HG02763 (cell line): ENCODE results near the gene CYP4F3.
"Not testable (repeated sequence)": the region's sequence is repeated elsewhere in the genome, so short reads cannot be mapped to it uniquely, and the experiment has no call there.

ENCODE experiments used
- ATAC-seq: cut with Tn5 transposase; IDR thresholded peaks from one replicate; pipeline ENCODE4 v1.9.1; 2021; ENCODE audit warnings: mild to moderate bottlenecking, moderate library complexity; ENCODE audit not compliant: unreplicated experiment

The CYP4F3 gene

GRCh38 chr19:15629003-15629880, 11.5 kb upstream of the CYP4F3 start:
- ATAC-seq: no peak

- ATAC-seq: no peak
These were observed 8.9 kb upstream of the CYP4F3 start for GRCh38 chr19:15631817-15632216.

DNA sequence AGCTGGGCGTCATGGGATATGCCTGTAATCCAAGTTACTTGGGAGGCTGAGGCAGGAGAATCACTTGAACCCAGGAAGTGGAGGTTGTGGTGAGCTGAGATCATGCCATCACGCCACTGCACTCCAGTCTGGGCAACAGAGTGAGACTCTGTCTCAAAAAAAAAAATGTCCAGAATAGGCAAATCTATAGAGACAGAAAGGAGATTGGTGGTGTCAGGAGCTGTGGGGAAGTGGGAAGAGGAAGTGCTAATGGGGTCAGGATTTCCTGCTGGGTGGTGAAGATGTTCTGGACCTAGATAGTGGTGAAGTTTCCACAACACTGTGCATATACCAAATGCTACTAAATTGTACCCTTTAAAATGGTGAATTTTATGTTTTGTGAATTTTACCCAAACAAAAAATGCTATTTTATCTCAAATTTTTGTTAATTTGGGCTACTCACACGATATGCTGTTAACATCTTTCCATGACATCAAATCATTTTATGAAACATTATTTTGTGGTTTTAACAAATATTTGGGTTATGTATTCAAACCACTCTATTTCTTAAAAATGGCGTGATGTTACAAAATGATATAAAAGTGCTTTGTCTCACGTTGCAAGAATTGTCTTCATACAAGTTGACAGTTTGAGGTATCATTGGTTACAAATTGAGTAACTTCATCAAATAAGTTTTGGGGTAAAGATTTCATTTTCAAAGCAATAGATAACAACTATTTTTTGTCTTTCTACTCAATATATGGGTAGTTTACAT, 7.4 kb upstream of the CYP4F3 start:
- no peak for ATAC-seq

DNA sequence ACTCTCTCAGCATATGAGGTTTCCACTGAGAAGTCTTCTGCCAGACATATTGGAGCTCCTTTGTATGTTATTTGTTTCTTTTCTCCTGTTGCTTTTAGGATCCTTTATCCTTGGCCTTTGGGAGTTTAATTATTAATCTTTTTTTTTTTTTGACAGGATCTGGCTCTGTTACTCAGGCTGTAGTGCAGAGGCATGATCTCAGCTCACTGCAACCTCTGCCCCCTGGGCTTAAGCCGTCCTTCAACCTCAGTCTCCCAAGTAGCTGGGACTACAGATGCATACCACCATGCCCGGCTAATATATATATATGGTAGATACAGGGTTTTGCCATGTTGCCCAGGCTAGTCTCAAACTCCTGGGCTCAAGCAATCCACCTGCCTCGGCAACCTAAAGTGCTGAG, 6.6 kb upstream of the CYP4F3 start:
- ATAC-seq: no peak

GRCh38 chr19:15635016-15635805, 5.5 kb upstream of the CYP4F3 start:
- no peak for ATAC-seq

DNA sequence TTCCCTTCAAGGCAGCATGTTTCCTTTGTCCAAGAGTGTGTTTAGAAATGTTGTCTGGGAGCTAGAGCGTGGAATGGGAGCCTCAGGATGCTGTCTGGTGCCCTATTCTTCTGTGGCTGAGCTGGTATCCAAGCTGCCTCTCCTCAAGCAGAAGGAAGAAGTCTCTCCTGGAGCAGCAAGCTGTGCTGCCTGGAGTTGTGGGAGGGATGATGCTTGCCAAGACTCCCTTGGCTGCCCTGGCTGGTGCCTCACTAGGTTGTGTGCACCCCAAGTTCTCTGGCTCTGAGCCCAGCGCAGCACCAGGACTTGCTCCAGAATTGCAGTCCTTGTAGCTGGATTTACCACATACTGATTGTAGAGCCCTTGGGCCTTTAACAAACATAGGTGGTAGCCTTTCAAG, 4.7 kb upstream of the CYP4F3 start:
- no peak for ATAC-seq

GRCh38 chr19:15639596-15639995, 1.1 kb upstream of the CYP4F3 start:
- no peak for ATAC-seq

DNA sequence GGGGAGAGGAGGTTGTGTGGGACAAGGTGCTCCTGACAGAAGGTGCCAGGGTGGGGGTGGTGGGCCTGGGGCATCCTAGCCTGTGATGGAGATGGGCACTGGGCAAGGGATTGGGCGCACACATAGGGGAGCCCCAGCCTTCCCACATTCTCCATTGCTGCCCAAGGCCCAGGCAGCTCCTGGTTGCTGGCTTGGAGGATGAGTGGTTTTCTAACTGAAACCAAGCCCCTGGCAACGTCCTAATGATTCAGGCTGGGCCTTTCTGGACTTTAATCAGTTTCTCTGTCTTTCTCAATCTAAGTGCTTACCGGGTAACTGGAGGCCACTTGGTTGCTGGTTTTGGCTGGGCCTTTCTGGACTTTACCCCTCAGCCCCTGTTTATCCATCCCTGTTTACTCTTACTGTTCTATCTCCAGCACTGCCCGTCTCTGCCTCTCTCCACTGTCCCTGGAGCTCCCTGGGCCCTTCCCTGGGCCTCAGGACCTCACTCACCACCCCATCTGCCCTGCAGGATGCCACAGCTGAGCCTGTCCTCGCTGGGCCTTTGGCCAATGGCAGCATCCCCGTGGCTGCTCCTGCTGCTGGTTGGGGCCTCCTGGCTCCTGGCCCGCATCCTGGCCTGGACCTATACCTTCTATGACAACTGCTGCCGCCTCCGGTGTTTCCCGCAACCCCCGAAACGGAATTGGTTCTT, 354 bp downstream of the CYP4F3 start:
- no peak for ATAC-seq

DNA sequence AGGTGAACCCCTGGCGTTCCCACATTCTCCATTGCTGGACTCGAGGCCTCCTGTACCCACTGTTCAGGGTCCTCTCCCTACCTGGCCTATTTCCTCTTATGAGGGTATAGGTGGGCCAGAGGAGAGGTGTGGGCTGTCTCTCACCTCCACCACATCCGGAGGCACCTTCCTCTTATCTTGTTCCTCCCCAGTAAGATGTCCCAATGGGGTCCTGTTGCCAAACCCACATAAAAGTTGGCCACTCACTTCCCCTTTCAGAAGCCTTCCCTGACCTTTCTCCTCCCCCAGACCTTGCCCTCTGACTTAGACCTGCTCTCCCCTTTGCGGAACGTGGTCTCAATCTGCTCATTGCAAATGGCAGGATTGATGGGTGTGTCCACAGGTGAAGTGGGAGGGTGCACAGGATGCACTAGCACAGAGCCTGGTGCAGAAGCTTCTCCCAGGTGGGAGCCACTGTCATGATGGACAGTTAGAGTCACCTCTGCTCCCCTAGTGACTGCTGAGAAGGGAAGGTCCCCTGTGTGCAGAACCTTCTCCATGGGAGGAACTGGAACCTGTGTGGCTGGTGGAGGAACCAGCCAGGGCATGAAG, 1.3 kb downstream of the CYP4F3 start:
- ATAC-seq: no peak

DNA sequence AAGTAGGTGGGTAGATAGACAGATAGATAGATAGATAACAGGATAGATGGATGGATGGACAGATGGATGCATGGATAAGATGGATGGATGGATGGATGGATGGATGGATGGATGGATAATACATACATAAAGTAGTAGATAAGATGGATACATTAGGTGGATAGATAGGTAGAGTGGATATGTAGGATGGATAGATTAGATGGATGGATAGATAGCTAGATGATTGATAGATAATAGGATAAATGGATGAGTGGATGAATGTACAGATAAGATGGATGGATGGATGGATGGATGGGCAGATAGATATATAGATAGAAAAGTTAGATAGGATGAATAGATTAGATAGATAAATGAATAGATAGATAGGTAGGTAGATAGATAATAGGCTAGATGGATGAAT, 2.1 kb downstream of the CYP4F3 start:
- no peak for ATAC-seq

- no peak for ATAC-seq
These were observed 2.7 kb downstream of the CYP4F3 start for GRCh38 chr19:15643387-15643786.

- ATAC-seq: no peak
These were observed 3.5 kb downstream of the CYP4F3 start for GRCh38 chr19:15644066-15644741.

- ATAC-seq: no peak
These were observed 4.1 kb downstream of the CYP4F3 start for GRCh38 chr19:15644816-15645215.

DNA sequence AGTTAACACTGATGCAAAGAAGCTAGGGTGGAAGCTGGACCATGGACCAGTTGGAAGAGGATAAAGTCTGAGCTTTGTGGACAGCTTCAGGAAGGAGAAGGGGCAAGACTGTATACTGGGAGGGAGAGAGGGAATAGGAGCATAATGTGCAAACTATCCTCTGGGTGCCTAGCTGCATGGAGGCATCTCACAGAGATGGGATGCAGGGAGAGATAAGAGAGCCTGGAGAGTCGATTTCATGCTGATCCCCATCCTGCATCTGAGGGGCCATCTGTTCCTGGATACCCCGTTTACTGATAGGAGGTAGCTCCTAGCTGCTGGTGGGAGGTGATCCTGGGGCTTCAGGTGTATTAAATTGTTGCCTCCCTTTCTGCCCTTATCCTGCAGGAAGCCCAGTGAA, 8.8 kb downstream of the CYP4F3 start:
- ATAC-seq: no peak

- ATAC-seq: not testable (repeated sequence)
These were observed 9.4 kb downstream of the CYP4F3 start for GRCh38 chr19:15650123-15650522.

DNA sequence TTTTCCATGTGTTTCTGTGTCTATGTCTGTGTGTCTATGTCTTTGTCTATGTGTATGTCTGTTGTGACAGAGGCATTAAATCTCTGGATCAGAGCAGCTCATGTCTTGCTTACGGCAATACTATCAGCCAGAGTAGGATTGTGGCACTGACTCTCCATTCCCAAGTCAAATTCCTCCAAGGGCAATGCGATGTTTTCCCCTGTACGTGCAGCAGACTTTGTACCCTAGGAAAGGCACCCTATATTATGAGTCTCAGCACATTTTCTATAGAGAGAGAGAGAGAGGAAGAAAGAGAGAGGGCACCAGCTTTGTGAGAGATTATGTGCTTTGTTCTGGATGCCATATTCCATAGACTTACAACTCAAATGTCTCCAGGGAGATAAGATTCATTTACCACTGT, 11.1 kb downstream of the CYP4F3 start:
- ATAC-seq: no peak

DNA sequence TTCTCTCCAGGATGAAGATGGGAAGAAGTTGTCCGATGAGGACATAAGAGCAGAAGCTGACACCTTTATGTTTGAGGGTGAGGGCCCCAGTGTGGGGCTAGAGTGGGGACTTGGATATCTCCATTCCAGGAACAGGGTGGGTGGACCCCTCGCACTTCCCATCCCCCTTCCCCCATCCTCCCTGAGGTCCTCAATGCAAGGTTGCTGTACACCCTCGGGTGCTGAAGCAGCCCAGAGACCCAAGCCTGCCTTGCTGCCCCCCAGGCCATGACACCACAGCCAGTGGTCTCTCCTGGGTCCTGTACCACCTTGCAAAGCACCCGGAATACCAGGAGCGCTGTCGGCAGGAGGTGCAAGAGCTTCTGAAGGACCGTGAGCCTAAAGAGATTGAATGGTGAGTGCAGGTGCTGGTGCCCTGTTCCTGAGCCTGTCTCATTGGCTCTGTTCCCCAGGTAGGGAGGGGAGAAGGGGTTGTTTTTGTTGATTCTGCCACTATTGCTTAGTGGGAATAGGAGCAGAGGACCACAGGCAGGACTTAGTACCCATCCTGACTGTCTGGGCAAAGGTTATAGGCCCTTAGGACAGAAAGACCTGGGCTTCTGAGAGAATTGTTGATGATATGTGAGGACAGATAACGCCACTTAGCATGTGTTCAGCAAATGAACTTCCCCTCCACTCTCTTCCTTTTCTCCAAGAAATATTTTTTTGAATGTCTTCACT, 12.0 kb downstream of the CYP4F3 start:
- no peak for ATAC-seq

DNA sequence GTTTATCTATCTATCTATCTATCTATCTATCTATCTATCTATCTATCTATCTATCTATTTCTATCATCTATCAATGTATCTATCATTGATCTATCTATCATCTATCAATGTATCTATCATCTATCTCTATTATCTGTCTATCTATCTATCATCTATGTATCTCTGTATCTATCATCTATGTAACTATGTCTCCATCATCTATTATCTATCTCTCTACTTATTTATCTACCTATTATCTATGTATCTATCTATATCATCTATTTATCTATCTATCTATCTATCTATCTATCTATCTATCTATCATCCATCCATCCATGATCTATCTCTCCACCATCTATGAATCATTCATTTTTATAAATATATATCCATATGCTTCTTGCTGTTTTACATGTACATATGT, 15.8 kb downstream of the CYP4F3 start:
- ATAC-seq: no peak

- no peak for ATAC-seq
These were observed 22.6 kb downstream of the CYP4F3 start for GRCh38 chr19:15663247-15663646.
